IMR-90 (cell line): Measurements from ENCODE around the gene HAND2. TPM values are rescaled to one million over a fixed set of nuclear protein-coding genes. Genes with fewer than 3 reads are reported as not detected.

Experiments
- ATAC-seq: fragments of 200-7000 bp; cut with Tn5 transposase; 2 replicates; pipeline ENCODE4 v1.9.1; 2020; ENCODE audit warnings: low read depth, mild to moderate bottlenecking, moderate library complexity
- BruUV-seq: library from RNA; stranded (reverse); fragments of 400-500 nt; replicated peaks from 2 replicates; lab custom pipeline; 2021; lab: Mats Ljungman, UMichigan
- CTCF ChIA-PET: fragments of 300-600 bp; formaldehyde crosslinking; extraction: SDS; loops from one replicate; lab custom pipeline; 2021; ENCODE audit warnings: antibody characterized with exemption; lab: Yijun Ruan, JAX
- POLR2A ChIA-PET: fragments of 300-600 bp; sonication (Branson Sonifier 250); formaldehyde crosslinking; loops from one replicate; lab custom pipeline; 2022; ENCODE audit warnings: antibody characterized with exemption; ENCODE audit not compliant: unreplicated experiment; lab: Charles Lee
- DNase-seq: peaks from one replicate; pipeline ENCODE4 v3.0.0; 2013
- H2AFZ ChIP-seq: replicated peaks from 2 replicates; pipeline ENCODE3; 2013; ENCODE audit warnings: low read length, mild to moderate bottlenecking; ENCODE audit not compliant: poor library complexity
- H2AK5ac ChIP-seq: 2 replicates; pipeline ENCODE4 v1.6.1; 2013; ENCODE audit warnings: low read depth, low read length, inconsistent platforms
- H2AK9ac ChIP-seq: replicated peaks from 2 replicates; pipeline ENCODE3; 2013; ENCODE audit warnings: mild to moderate bottlenecking, low read depth, low read length, moderate library complexity; ENCODE audit not compliant: poor library complexity
- H2BK120ac ChIP-seq: 2 replicates; pipeline ENCODE4 v1.6.1; 2013; ENCODE audit warnings: low read depth, low read length, inconsistent platforms
- H2BK15ac ChIP-seq: 3 replicates; pipeline ENCODE4 v1.6.1; 2013; ENCODE audit warnings: low read depth, low read length, inconsistent platforms
- H2BK20ac ChIP-seq: 2 replicates; pipeline ENCODE4 v1.6.1; 2013; ENCODE audit warnings: low read depth, mild to moderate bottlenecking, inconsistent platforms, low read length, moderate library complexity
- H2BK5ac ChIP-seq: 2 replicates; pipeline ENCODE4 v1.6.1; 2013; ENCODE audit warnings: mild to moderate bottlenecking, low read depth, low read length, inconsistent platforms; ENCODE audit not compliant: poor library complexity, severe bottlenecking
- H3K14ac ChIP-seq: replicated peaks from 2 replicates; pipeline ENCODE4 v1.6.1; 2013; ENCODE audit warnings: low read depth, low read length, inconsistent platforms
- H3K18ac ChIP-seq: 2 replicates; pipeline ENCODE4 v1.6.1; 2013; ENCODE audit warnings: low read depth, low read length, control low read depth
- H3K23ac ChIP-seq: 2 replicates; pipeline ENCODE4 v1.6.1; 2013; ENCODE audit warnings: low read depth, low read length, inconsistent platforms
- H3K27ac ChIP-seq: 2 replicates; pipeline ENCODE4 v1.5.1; 2013; ENCODE audit warnings: mild to moderate bottlenecking, control low read depth, low read length; ENCODE audit not compliant: insufficient read depth
- H3K27me3 ChIP-seq: 2 replicates; pipeline ENCODE4 v1.6.1; 2013; ENCODE audit warnings: low read length; ENCODE audit not compliant: control insufficient read depth, insufficient read depth
- H3K36me3 ChIP-seq: 2 replicates; pipeline ENCODE4 v1.6.1; 2013; ENCODE audit warnings: low read length, mixed read lengths; ENCODE audit not compliant: control insufficient read depth, insufficient read depth
- H3K4ac ChIP-seq: 2 replicates; pipeline ENCODE4 v1.6.1; 2013; ENCODE audit warnings: low read depth, low read length, inconsistent platforms
- H3K4me1 ChIP-seq: 2 replicates; pipeline ENCODE4 v1.6.1; 2013; ENCODE audit warnings: low read length, mixed read lengths; ENCODE audit not compliant: control insufficient read depth, insufficient read depth
- H3K4me2 ChIP-seq: 2 replicates; pipeline ENCODE4 v1.6.1; 2013; ENCODE audit warnings: low read depth, mild to moderate bottlenecking, control low read depth, low read length, moderate library complexity
- H3K4me3 ChIP-seq: 2 replicates; pipeline ENCODE4 v1.5.1; 2013; ENCODE audit warnings: low read depth, mild to moderate bottlenecking, control low read depth, low read length, moderate library complexity; ENCODE audit not compliant: insufficient read depth
- H3K56ac ChIP-seq: 2 replicates; pipeline ENCODE4 v1.6.1; 2013; ENCODE audit warnings: low read length, inconsistent platforms; ENCODE audit not compliant: insufficient read depth; ENCODE audit errors: extremely low read depth
- H3K79me1 ChIP-seq, 2 experiments: 2 replicates each; pipeline ENCODE4 v1.6.1; 2013; ENCODE audit warnings: low read length in 2 of 2, inconsistent platforms in 1 of 2, low read depth in 1 of 2
- H3K9ac ChIP-seq: 2 replicates; pipeline ENCODE4 v1.6.1; 2013; ENCODE audit warnings: low read depth, low read length, control low read depth
- H3K9me1 ChIP-seq: 2 replicates; pipeline ENCODE4 v1.6.1; 2013; ENCODE audit warnings: low read length, inconsistent platforms; ENCODE audit not compliant: insufficient read depth
- H3K9me3 ChIP-seq: 2 replicates; pipeline ENCODE4 v1.6.1; 2013; ENCODE audit warnings: low read length; ENCODE audit not compliant: control insufficient read depth, insufficient read depth
- H4K20me1 ChIP-seq: 2 replicates; pipeline ENCODE4 v1.6.1; 2013; ENCODE audit warnings: low read length, inconsistent platforms; ENCODE audit not compliant: insufficient read depth
- H4K5ac ChIP-seq: 2 replicates; pipeline ENCODE4 v1.6.1; 2013; ENCODE audit warnings: mild to moderate bottlenecking, low read depth, low read length, control low read depth
- H4K8ac ChIP-seq, 2 experiments: 2 replicates each; pipeline ENCODE4 v1.6.1; 2013; ENCODE audit warnings: low read depth in 2 of 2, low read length in 2 of 2, control low read depth in 1 of 2, inconsistent platforms in 1 of 2
- H4K91ac ChIP-seq: 2 replicates; pipeline ENCODE4 v1.6.1; 2013; ENCODE audit warnings: low read depth, low read length, inconsistent platforms; ENCODE audit not compliant: insufficient read depth
- BHLHE40 ChIP-seq: fragments of 150-350 bp; IDR thresholded peaks from 2 replicates; pipeline ENCODE4 v1.6.1; 2016; ENCODE audit warnings: mild to moderate bottlenecking, low read depth, low read length
- CEBPB ChIP-seq: IDR thresholded peaks from 2 replicates; pipeline ENCODE4 v1.6.1; 2012; ENCODE audit warnings: low read depth, low read length, improper control_type of control experiment
- CHD1 ChIP-seq: IDR thresholded peaks from 2 replicates; pipeline ENCODE4 v1.6.1; 2012; ENCODE audit warnings: low read depth, low read length, improper control_type of control experiment
- CTCF ChIP-seq: conservative IDR thresholded peaks from 2 replicates; pipeline ENCODE4 v1.5.1; 2012; ENCODE audit warnings: mild to moderate bottlenecking, low read depth, low read length, improper control_type of control experiment
- ELK1 ChIP-seq: fragments of 150-350 bp; IDR thresholded peaks from 2 replicates; pipeline ENCODE4 v1.6.1; 2016; ENCODE audit warnings: low read depth, mild to moderate bottlenecking, low read length, moderate library complexity, borderline replicate concordance
- FOS ChIP-seq: fragments of 150-350 bp; IDR thresholded peaks from 2 replicates; pipeline ENCODE4 v1.6.1; 2016; ENCODE audit warnings: low read depth, low read length
- MAFK ChIP-seq: IDR thresholded peaks from 2 replicates; pipeline ENCODE4 v1.6.1; 2012; ENCODE audit warnings: low read depth, low read length, improper control_type of control experiment
- MXI1 ChIP-seq: IDR thresholded peaks from 2 replicates; pipeline ENCODE4 v1.6.1; 2012; ENCODE audit warnings: low read depth, mild to moderate bottlenecking, low read length, moderate library complexity, borderline replicate concordance
- NFE2L2 ChIP-seq: fragments of 150-350 bp; IDR thresholded peaks from 2 replicates; pipeline ENCODE4 v1.6.1; 2016; ENCODE audit warnings: low read depth, mild to moderate bottlenecking, low read length
- POLR2A ChIP-seq: IDR thresholded peaks from 2 replicates; pipeline ENCODE4 v1.6.1; 2012; ENCODE audit warnings: mild to moderate bottlenecking, low read depth, low read length
- RAD21 ChIP-seq: IDR thresholded peaks from 2 replicates; pipeline ENCODE4 v1.6.1; 2012; ENCODE audit warnings: low read length, improper control_type of control experiment
- RCOR1 ChIP-seq: IDR thresholded peaks from 2 replicates; pipeline ENCODE4 v1.6.1; 2012; ENCODE audit warnings: mild to moderate bottlenecking, low read length, improper control_type of control experiment; ENCODE audit not compliant: insufficient replicate concordance
- SMC3 ChIP-seq: fragments of 150-350 bp; IDR thresholded peaks from 2 replicates; pipeline ENCODE4 v1.6.1; 2016; ENCODE audit warnings: low read depth, mild to moderate bottlenecking, antibody characterized with exemption, low read length, moderate library complexity
- USF2 ChIP-seq: fragments of 150-350 bp; IDR thresholded peaks from 2 replicates; pipeline ENCODE4 v1.6.1; 2017; ENCODE audit warnings: mild to moderate bottlenecking, antibody characterized with exemption, low read length, low read depth
- WGBS, 2 experiments: methylation state at CpG; one replicate each; pipeline versions ENCODE4 v1.1.5 to v1.1.7; 2013; ENCODE audit warnings: missing lambda C conversion rate in 2 of 2; ENCODE audit not compliant: insufficient read length in 1 of 2; ENCODE audit errors: extremely low coverage in 2 of 2; 5-methylcytosine and 5-hydroxymethylcytosine counted together
- dilution Hi-C: fragments of 300-500 bp; cut with HindIII; formaldehyde crosslinking; loops from one replicate; pipeline ENCODE4 v1.14.3; 2018; ENCODE audit warnings: low sequenced_read_pairs; ENCODE audit not compliant: unreplicated experiment
- in situ Hi-C: fragments of 300-500 bp; cut with MboI; formaldehyde crosslinking; loops from 3 replicates; pipeline ENCODE4 v1.14.3; 2019; ENCODE audit warnings: low sequenced_read_pairs, inconsistent platforms, mixed read lengths
- intact Hi-C: fragments of 100-400 bp; cut with micrococcal nuclease; formaldehyde crosslinking; loops from 2 replicates; pipeline ENCODE4 v1.10.0; 2022
- polyA plus RNA-seq, 3 experiments: library from polyadenylated mRNA; depleted of rRNA; stranded (reverse); fragments of >200 nt; gene quantifications; 2 replicates each; pipeline ENCODE4 v1.2.3, GENCODE V29; 2012; ENCODE audit warnings: low replicate concordance in 1 of 3
- total RNA-seq: library from RNA; depleted of rRNA; stranded (reverse); fragments of >200 nt; gene quantifications from 2 replicates; pipeline ENCODE4 v1.2.3, GENCODE V29; 2012

HAND2 gene
- total and polyA plus RNA-seq, 2 of the 4 experiments (the other 2 are of a cell fraction), result 0.36 to 0.97 TPM

GRCh38 chr4:173488074-173488473 is 42.0 kb downstream of the HAND2 start:
- POLR2A ChIA-PET, result no interaction called here
- peak overlapping the region; percentile 44; the same call in 1 of the 2 replicates for H2BK20ac ChIP-seq
- peaks cover 22% of the 10 kb centered on the region for H3K4me1 ChIP-seq
- no peak overlapping the region for H2AFZ ChIP-seq
- no peak overlapping the region for H3K23ac ChIP-seq
- CTCF ChIA-PET, result interaction anchor here (1.2 kb wide), 1 partner anchor 68 kb away, joined by 5 read pairs; no protein-coding TSS in a partner anchor
- dilution Hi-C loops, result no loop called here
- in situ Hi-C loops, result no loop called here
- H2BK120ac ChIP-seq, result 0 out of 2 replicates have a peak overlapping the region, but pooled peaks have one; percentile 17
- H3K4ac ChIP-seq, result no peak overlapping the region
- H3K14ac ChIP-seq, result no peak overlapping the region
- H3K79me1 ChIP-seq, result no peaks in the 10 kb centered on the region
- no peak overlapping the region for H3K4me2 ChIP-seq
- intact Hi-C loops, result loop anchor here (2.0 kb wide), 1 partner anchor 153 kb away; the partner anchor contains the start of gene HMGB2
- H3K9me1 ChIP-seq, result peaks cover 7% of the 10 kb centered on the region; the same call in 1 of the 2 replicates
- no peak overlapping the region for H4K8ac ChIP-seq
- ATAC-seq, result no peak
- H3K18ac ChIP-seq, result 0 out of 2 replicates have a peak overlapping the region, but pooled peaks have one; percentile 11
- peaks cover 11% of the 10 kb centered on the region for H3K27me3 ChIP-seq
- H3K56ac ChIP-seq, result no peak overlapping the region
- H4K91ac ChIP-seq, result no peak overlapping the region; the same call in 1 of the 2 replicates
- no peaks in the 10 kb centered on the region for H3K9me3 ChIP-seq
- no peaks in the 10 kb centered on the region for H4K20me1 ChIP-seq
- WGBS, 2 experiments, result 80% methylated on average over 1 of the region's 1 CpG; no CpG with 5 or more reads in 1 of the 2 experiments
- 0 out of 3 replicates have a peak overlapping the region, but pooled peaks have one; percentile 2 for H2BK15ac ChIP-seq
- no peak overlapping the region for H2AK5ac ChIP-seq
- no peak overlapping the region for H2BK5ac ChIP-seq
- no peak overlapping the region for H3K9ac ChIP-seq
- H3K36me3 ChIP-seq, result no peaks in the 10 kb centered on the region
- H4K5ac ChIP-seq, result peak overlapping the region; percentile 12; the same call in 1 of the 2 replicates
- no TSS peak for BruUV-seq
- H2AK9ac ChIP-seq, result no peak overlapping the region
- no peak overlapping the region for H3K27ac ChIP-seq
- no peak overlapping the region for H3K4me3 ChIP-seq
- no peak for DNase-seq
- TF ChIP-seq CTCF (no peak), MXI1 (no peak), RAD21 (no peak), RCOR1 (no peak), CEBPB (no peak), POLR2A (no peak), FOS (no peak), MAFK (no peak), SMC3 (no peak), USF2 (no peak), ELK1 (no peak), CHD1 (no peak), BHLHE40 (no peak), NFE2L2 (no peak)
